KMS-11 (cell line): ENCODE data around the gene CDC25B.

Source experiments
- H2AFZ ChIP-seq: fragments of 200-600 bp; sonication (generic); 2 replicates; pipeline ENCODE4 v1.6.1; 2016; ENCODE audit warnings: antibody characterized with exemption, mixed run types, low read depth
- H3K27ac ChIP-seq: fragments of 200-600 bp; sonication (generic); 2 replicates; pipeline ENCODE4 v1.6.1; 2016; ENCODE audit warnings: mild to moderate bottlenecking, mixed run types
- H3K27me3 ChIP-seq: fragments of 200-600 bp; sonication (generic); 2 replicates; pipeline ENCODE4 v1.6.1; 2017; ENCODE audit warnings: mild to moderate bottlenecking, low read depth, mixed run types, moderate library complexity; ENCODE audit not compliant: insufficient read depth
- H3K36me3 ChIP-seq: fragments of 200-600 bp; sonication (generic); 2 replicates; pipeline ENCODE4 v1.6.1; 2017; ENCODE audit warnings: mild to moderate bottlenecking, mixed run types; ENCODE audit not compliant: insufficient read depth
- H3K4me1 ChIP-seq: fragments of 200-600 bp; sonication (generic); 2 replicates; pipeline ENCODE4 v1.6.1; 2016; ENCODE audit warnings: mild to moderate bottlenecking, low read depth, mixed run types; ENCODE audit not compliant: poor library complexity, severe bottlenecking
- H3K4me2 ChIP-seq: fragments of 200-600 bp; sonication (generic); 2 replicates; pipeline ENCODE4 v1.7.0; 2016; ENCODE audit warnings: mild to moderate bottlenecking, mixed run types
- H3K4me3 ChIP-seq: fragments of 200-600 bp; sonication (generic); IDR thresholded peaks from 2 replicates; pipeline ENCODE4 v1.6.1; 2017; ENCODE audit warnings: low read depth, low read length, mixed read lengths; ENCODE audit not compliant: insufficient read depth
- H3K79me2 ChIP-seq: fragments of 200-600 bp; sonication (generic); 2 replicates; pipeline ENCODE4 v1.6.1; 2016; ENCODE audit warnings: low read depth, mixed run types; ENCODE audit not compliant: insufficient read depth
- H3K9ac ChIP-seq: fragments of 200-600 bp; sonication (generic); 2 replicates; pipeline ENCODE4 v1.6.1; 2016; ENCODE audit warnings: mild to moderate bottlenecking, mixed run types
- H4K20me1 ChIP-seq: fragments of 200-600 bp; sonication (generic); 2 replicates; pipeline ENCODE4 v1.6.1; 2016; ENCODE audit warnings: mild to moderate bottlenecking, mixed run types; ENCODE audit not compliant: insufficient read depth
- CTCF ChIP-seq: fragments of 200-600 bp; sonication (generic); conservative IDR thresholded peaks from 2 replicates; pipeline ENCODE4 v1.6.1; 2017; ENCODE audit warnings: low read depth, mild to moderate bottlenecking, antibody characterized with exemption, low read length, moderate library complexity, mixed read lengths

Gene CDC25B

GRCh38 chr20:3765171-3765882 lies 30.8 kb upstream of the CDC25B start:
- H3K9ac ChIP-seq: no peak overlapping the region
- no peak overlapping the region for H3K27ac ChIP-seq
- H3K4me3 ChIP-seq: no peak overlapping the region
- no peaks in the 10 kb centered on the region for H3K79me2 ChIP-seq
- H3K4me1 ChIP-seq: peaks cover 5% of the 10 kb centered on the region
- H2AFZ ChIP-seq: no peak overlapping the region
- TF ChIP-seq CTCF: no peak
- no peak overlapping the region for H3K4me2 ChIP-seq
- H4K20me1 ChIP-seq: no peaks in the 10 kb centered on the region
- no peaks in the 10 kb centered on the region for H3K36me3 ChIP-seq
- H3K27me3 ChIP-seq: no peaks in the 10 kb centered on the region

GRCh38 chr20:3766422-3767109 lies 29.5 kb upstream of the CDC25B start:
- no peak overlapping the region for H3K4me3 ChIP-seq
- no peaks in the 10 kb centered on the region for H3K27me3 ChIP-seq
- no peak overlapping the region for H3K27ac ChIP-seq
- no peaks in the 10 kb centered on the region for H3K79me2 ChIP-seq
- peaks cover 5% of the 10 kb centered on the region for H3K4me1 ChIP-seq
- peak overlapping the region; percentile 76 for H3K4me2 ChIP-seq
- no peak overlapping the region for H2AFZ ChIP-seq
- peak overlapping the region; percentile 60; the same call in 1 of the 2 replicates for H3K9ac ChIP-seq
- no peak for TF ChIP-seq CTCF
- no peaks in the 10 kb centered on the region for H3K36me3 ChIP-seq
- H4K20me1 ChIP-seq: no peaks in the 10 kb centered on the region

- Histone ChIP-seq H3K79me2 (no peaks in the 10 kb centered on the region), H3K27ac (no peak overlapping the region), H4K20me1 (no peaks in the 10 kb centered on the region), H3K27me3 (no peaks in the 10 kb centered on the region), H3K4me2 (peak overlapping the region; percentile 76), H3K4me1 (peaks cover 5% of the 10 kb centered on the region), H3K36me3 (no peaks in the 10 kb centered on the region), H2AFZ (peak overlapping the region; percentile 67), H3K9ac (peak overlapping the region; percentile 60), H3K4me3 (no peak overlapping the region)
- TF ChIP-seq CTCF: no peak
Observed at GRCh38 chr20:3767110-3767426, 29.0 kb upstream of the CDC25B start.

- no peak for TF ChIP-seq CTCF
Observed at GRCh38 chr20:3767427-3768341, 28.4 kb upstream of the CDC25B start, which contains the start of gene ADISSP. TSS of gene ADISSP (minus strand) at chr20:3767753. CDS start at chr20:3760100, 7,653 bp downstream.

More at GRCh38 chr20:3767427-3768341, 28.4 kb upstream of the CDC25B start, which contains the start of gene ADISSP:
- H3K4me1 ChIP-seq: peaks cover 5% of the 10 kb centered on the region
- H2AFZ ChIP-seq: peak within 1 kb of the TSS; percentile 81
- no peaks in the 10 kb centered on the region for H3K79me2 ChIP-seq
- peak within 1 kb of the TSS; percentile 82 for H3K9ac ChIP-seq
- H3K4me2 ChIP-seq: peak within 1 kb of the TSS; percentile 76
- H3K36me3 ChIP-seq: no peaks in the 10 kb centered on the region
- peak within 1 kb of the TSS; percentile 77 for H3K27ac ChIP-seq
- no peaks in the 10 kb centered on the region for H4K20me1 ChIP-seq
- H3K4me3 ChIP-seq: no peak within 1 kb of the TSS
- no peaks in the 10 kb centered on the region for H3K27me3 ChIP-seq
